Spleen (tissue), 7 donors: ENCODE data around the gene DYSF.

Experiments used
- POLR2AphosphoS5 ChIP-seq, 3 donors: sonication (generic); formaldehyde crosslinking; IDR thresholded peaks; one replicate each; pipeline ENCODE4 v1.5.1; 2017; ENCODE audit warnings: antibody characterized with exemption in 3 of 3
- TF ChIP-seq, protein P1 (sequence below), 11 experiments: fragments of 200-600 bp in 7 of 11; fragments of 450-650 bp in 4 of 11; sonication (generic) in 4 of 11; IDR thresholded peaks in 8 of 11; conservative IDR thresholded peaks in 3 of 11; 1 replicate in 7 of 11; 2 replicates in 4 of 11; pipeline versions ENCODE4 v1.4.0 to v1.8.0; 2016 to 2021; ENCODE audit warnings: antibody characterized with exemption in 11 of 11, inconsistent platforms in 4 of 11, mild to moderate bottlenecking in 1 of 11
- donor health status: DM: no; HTN: no; CAD: no; lungs with moderate emphysema.
- donor health status: DM: no; HTN: no; CAD: no.
- donor health status: DM: no; HTN: no; CAD: no.

DNA sequence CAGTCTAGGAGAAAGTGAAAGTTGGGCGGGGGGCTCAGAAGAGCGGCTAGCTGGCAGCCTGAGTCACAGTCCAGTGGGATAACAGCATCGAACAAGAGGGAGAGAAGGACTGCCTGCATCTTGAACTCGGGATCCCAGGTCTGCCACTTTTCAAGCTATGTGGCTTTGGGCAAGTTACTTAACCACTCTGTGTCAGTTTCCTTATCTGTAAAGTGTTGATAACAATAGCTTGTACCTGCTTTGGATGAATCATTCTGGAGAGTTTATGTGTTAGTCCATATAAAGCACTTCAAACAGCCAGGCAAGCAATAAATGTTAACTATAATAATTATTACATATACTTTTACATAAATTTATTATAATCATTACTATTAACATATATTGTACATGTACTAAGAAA is 4.6 kb downstream of the DYSF start:
- TF ChIP-seq, protein P1, sequence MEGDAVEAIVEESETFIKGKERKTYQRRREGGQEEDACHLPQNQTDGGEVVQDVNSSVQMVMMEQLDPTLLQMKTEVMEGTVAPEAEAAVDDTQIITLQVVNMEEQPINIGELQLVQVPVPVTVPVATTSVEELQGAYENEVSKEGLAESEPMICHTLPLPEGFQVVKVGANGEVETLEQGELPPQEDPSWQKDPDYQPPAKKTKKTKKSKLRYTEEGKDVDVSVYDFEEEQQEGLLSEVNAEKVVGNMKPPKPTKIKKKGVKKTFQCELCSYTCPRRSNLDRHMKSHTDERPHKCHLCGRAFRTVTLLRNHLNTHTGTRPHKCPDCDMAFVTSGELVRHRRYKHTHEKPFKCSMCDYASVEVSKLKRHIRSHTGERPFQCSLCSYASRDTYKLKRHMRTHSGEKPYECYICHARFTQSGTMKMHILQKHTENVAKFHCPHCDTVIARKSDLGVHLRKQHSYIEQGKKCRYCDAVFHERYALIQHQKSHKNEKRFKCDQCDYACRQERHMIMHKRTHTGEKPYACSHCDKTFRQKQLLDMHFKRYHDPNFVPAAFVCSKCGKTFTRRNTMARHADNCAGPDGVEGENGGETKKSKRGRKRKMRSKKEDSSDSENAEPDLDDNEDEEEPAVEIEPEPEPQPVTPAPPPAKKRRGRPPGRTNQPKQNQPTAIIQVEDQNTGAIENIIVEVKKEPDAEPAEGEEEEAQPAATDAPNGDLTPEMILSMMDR (IDR thresholded peaks at IDR 0.05 in 8 of 11, conservative IDR thresholded peaks at IDR 0.05 in 3 of 11), result no peak
- no peak for TF ChIP-seq POLR2AphosphoS5 (IDR thresholded peaks at IDR 0.05)
